GM19099 (cell line): Measurements from ENCODE around the gene ABTB1.

Experiments
- POLR2A ChIP-seq: IDR thresholded peaks from 3 replicates; pipeline ENCODE4 v1.6.1; 2011; ENCODE audit warnings: low read depth; ENCODE audit not compliant: insufficient read length; ENCODE audit errors: extremely low read depth

The ABTB1 gene

DNA sequence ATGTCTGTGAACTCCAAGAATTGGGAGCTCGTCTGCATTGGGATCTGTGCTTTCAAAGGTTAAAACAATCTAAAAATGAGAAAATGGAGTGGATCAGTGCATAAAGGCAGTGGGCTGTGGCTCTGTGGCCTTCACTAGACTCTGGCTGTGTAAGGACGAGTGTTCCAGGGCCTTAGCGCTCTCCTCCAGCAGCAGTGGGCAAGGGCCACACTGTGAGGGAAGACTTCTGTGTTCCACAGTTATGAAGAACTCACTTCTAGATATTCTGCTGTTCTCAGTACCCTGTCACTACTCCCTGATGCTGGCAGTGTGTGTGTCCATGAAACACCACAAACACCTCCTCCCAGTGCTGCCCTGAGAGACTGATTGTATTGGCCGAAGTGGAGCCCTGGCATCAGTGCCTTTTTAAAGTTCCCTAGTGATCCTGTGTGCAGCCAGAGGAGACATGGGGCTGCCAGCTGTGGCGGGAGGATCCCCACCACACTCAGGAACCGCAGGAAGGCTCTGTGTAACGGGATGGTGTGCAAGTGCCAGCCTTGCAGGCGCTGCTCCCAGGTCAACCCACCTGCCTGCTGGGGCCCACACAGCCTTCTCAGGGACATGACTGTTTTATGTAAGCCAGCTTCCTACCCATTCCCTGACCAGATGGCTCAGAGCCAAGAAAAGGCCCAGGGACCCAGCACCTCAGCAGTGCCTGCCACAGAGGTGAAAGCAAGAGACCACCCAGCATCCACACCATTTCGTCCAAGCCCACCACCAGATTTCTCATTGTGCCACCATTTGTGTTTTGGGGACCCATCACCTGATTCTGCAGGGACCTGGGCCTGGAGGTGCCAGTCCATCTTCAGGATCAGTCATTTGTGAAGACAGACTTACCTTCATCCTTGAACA lies 40.4 kb downstream of the ABTB1 start:
- no peak for TF ChIP-seq POLR2A

DNA sequence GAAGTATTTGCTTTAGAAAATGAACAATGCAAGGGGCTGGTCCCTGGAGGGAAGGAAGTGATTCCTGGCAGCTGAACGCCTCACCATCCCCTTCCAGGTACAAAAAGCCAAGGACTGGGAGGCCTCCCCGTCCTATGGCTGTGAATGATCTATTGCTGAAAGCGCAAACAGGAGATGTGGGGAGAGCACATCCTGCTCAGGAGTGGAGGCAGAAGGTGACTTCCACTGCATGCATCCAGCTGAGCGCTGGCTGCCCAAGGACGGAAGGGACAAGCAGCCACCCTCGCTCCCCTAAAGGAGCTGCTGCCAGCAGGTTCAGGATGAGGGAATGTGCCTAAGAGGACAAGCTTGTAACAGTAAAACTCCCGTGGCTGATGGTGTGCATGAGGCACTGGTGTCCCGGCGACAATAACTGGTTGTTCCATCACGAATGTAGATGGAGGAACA lies 41.4 kb downstream of the ABTB1 start:
- TF ChIP-seq POLR2A, result no peak

- no peak for TF ChIP-seq POLR2A
Measured at GRCh38 chr3:127714866-127715265, 42.1 kb downstream of the ABTB1 start.

DNA sequence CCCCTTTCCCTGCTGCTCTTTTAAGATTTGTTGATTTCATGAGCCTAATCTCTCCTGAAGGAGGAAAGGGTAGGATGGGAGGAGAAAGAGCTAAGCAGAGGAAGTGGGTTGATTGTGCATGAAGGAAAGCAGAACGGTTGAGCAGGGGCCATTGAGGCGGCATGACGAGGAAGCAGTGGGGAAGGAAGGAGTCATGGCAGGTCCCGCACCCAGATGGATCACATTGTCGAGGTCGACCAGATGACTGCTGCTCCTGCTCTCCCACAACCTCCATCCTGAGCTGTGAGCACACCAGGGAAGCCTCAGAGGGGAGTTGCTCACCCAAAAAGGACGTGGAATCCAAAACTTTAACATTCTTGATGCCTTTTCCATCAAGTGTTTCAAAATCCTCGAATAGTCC lies 42.8 kb downstream of the ABTB1 start:
- no peak for TF ChIP-seq POLR2A

- no peak for TF ChIP-seq POLR2A
Measured at GRCh38 chr3:127716384-127716783, 43.6 kb downstream of the ABTB1 start.

GRCh38 chr3:127717357-127718244 lies 44.8 kb downstream of the ABTB1 start:
- TF ChIP-seq POLR2A, result no peak

DNA sequence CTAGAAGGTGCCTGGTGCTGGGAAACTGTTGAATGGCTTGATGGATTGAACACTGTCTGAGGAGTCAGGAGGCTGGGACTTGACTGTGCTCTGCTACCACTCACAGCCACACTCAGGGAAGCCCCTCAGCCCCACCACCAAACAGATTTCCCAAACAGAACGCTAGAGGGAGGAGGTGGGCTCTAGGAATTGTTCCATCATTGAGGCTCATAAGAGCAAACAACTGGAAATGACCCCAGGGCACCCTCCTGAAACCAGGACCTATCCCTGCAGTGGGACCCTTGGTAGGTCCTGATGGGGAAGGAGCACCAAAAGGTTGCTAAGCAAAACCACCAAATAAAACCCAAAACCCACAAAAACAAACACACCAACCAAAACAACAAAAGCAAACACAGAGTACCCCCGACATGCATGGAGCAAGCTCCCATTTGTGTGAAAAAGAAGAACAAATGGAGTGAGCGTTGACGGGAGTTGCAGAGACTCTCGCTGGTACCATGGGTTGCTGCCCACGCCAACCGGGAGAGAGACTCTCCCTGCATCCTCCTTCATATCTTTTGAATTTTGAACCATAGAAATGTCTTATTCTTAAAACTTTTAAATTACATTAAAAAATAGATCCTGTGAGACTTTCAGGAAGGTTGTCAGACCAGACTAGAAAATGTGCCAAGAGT lies 45.6 kb downstream of the ABTB1 start:
- TF ChIP-seq POLR2A, result no peak

- TF ChIP-seq POLR2A, result no peak
Measured at GRCh38 chr3:127718916-127719290, 46.2 kb downstream of the ABTB1 start.

DNA sequence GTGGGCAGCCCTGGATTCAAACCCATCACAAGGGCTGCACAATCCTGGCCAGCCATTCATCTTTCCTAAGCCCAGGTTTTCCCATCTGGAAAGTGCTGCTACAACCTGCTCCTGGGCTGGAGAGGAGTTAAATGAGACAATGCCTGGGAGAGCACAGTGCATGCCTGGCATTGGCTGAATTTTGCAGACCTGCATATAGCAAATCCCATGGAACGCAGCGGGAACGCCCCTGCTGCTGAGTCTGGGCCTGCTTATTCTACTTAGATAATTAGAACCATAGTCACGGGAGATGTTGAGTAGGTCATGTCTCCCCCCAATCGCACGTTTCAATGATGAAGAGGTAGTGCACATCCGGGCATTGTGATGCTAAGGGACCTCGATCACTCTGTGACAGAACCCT lies 46.6 kb downstream of the ABTB1 start:
- no peak for TF ChIP-seq POLR2A

GRCh38 chr3:127720161-127720823 lies 47.5 kb downstream of the ABTB1 start:
- no peak for TF ChIP-seq POLR2A

- TF ChIP-seq POLR2A, result no peak
Measured at GRCh38 chr3:127720985-127721935, 48.5 kb downstream of the ABTB1 start.

- no peak for TF ChIP-seq POLR2A
Measured at GRCh38 chr3:127722091-127722784, 49.5 kb downstream of the ABTB1 start.

DNA sequence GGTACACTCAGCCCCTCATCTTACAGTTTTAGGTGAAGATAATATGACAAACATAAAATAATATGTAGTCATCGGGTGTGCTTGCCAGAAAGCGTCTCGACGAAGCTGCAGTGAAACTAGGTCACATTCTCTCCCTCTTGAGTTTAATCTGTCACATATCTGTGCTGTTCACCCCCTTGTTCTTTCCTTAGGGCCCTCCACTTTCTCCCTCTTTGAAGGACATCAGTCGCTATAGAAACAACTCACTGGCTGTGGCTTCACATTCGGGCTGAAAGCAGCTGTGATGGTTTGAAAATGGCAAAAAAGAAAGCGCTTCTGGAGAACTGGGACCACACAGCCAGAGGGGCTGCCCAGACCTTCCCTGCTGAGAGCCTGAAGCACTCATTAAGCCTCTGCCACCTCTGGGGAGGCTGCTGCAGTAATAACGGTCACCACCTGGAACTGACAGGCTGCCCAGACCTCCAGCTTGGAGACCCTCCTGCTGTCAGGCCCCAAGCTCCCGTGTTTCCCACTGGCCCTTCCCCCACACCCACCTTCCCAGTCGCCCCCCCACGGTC lies 50.3 kb downstream of the ABTB1 start:
- no peak for TF ChIP-seq POLR2A
